Skin of body (tissue), 2 donors: Measurements from ENCODE around the gene IQCH. TPM values are rescaled to one million over a fixed set of nuclear protein-coding genes. Genes with fewer than 3 reads are reported as not detected.
"Not testable (repeated sequence)": the region's sequence is repeated elsewhere in the genome, so short reads cannot be mapped to it uniquely, and the experiment has no call there.

ENCODE experiments used
- DNase-seq: peaks from one replicate; lab custom pipeline; 2025; lab: John Stamatoyannopoulos, UW
- total RNA-seq: library from RNA; depleted of rRNA; stranded (reverse); fragments of >200 nt; gene quantifications from one replicate; pipeline ENCODE4 v1.2.3, GENCODE V29; 2014

IQCH gene
- total RNA-seq, 1 donor from 2014 or later, result 0.89 TPM

DNA sequence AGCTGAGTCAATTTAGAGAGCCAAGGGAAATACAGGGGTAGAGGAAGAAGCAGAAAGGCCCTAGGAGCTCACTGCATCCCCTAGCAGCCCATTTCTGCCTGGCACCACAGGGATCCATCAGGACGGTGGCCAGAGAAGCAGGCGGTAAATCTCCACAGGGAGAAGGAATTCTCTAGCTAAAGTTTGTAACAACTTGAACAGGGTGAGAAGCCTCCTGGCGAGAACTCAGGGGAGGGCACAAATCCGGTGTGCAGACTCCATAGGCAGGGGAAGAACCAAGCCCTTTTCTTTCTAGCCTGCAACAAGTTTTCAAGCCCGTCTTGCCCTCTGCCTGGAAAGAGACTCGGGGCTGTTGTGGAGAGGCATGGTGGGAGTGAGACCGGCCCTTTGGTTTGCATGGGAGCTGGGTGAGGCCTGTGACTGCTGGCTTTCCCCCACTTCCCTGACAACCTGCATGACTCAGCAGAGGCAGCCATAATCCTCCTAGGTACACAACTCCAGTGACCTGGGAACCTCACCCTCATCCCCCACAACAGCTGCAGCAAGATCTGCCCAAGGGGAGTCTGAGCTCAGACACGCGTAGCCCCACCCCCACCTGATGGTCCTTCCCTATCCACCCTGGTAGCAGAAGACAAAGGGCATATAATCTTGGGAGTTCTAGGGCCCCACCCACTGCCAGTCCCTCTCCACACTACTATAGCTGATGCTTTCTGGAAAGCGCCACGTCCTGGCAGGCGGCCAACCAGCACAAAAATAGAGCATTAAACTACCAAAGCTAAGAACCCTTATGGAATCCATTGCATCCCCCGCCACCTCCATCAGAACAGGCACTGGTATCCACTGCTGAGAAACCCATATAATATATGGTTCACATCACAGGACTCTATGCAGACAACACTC, 182.0 kb downstream of the IQCH start:
- DNase-seq, result not testable (repeated sequence)

GRCh38 chr15:67444100-67444499, 189.5 kb downstream of the IQCH start:
- peak; percentile 30 for DNase-seq

GRCh38 chr15:67446449-67446848, 191.9 kb downstream of the IQCH start:
- no peak for DNase-seq

DNA sequence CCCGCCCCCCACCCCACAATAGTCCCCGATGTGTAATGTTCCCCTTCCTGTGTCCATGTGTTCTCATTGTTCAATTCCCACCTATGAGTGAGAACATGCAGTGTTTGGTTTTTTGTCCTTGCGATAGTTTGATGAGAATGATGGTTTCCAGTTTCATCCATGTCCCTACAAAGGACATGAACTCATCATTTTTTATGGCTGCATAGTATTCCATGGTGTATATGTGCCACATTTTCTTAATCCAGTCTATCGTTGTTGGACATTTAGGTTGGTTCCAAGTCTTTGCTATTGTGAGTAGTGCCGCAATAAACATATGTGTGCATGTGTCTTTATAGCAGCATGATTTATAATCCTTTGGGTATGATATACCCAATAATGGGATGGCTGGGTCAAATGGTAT, 193.8 kb downstream of the IQCH start:
- not testable (repeated sequence) for DNase-seq

DNA sequence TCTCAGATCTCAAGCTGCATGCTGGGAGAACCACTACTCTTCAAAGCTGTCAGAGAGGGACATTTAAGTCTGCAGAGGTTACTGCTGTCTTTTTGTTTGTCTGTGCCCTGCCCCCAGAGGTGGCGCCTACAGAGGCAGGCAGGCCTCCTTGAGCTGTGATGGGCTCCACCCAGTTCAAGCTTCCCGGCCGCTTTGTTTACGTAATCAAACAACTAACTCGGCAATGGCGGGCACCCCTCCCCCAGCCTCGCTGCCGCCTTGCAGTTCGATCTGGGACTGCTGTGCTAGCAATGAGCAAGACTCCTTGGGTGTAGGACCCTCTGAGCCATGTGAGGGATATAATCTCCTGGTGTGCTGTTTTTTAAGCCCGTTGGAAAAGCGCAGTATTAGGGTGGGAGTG, 199.1 kb downstream of the IQCH start:
- not testable (repeated sequence) for DNase-seq

- peak; percentile 48 for DNase-seq
These were observed 202.3 kb downstream of the IQCH start for GRCh38 chr15:67456677-67457529.

DNA sequence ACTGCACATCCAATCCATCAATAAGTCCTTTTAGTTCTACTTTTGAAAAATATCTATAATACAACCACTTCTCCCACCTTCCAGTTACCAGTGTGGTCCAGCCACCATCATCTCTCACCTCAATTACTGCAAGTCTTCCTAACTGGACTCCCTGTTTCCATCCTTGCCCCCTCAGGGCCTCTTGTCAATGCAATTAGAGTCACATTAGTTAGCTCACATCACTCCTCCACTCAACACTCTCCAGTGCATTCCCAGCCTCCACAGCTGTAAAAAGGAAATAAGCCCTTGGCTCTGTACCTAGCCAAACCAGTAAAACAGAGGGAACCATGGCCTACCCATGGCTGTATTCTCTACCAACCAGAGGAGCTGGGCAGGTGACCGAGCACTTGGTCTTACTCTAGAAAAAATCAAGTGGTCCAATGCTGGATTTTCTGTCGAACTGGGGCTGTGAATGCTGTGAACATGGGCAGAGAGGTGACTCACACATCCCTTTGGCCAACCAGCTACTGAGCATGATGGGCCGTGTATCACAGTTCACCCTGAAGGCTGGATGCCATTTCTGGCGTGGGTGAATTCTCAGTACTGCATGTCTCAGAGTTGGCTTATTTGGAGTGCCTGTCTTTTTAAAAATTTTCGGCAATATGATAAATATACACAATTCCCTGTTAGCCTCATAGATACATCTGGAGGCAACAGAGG, 203.9 kb downstream of the IQCH start:
- no peak for DNase-seq

GRCh38 chr15:67460521-67460920, 205.9 kb downstream of the IQCH start:
- no peak for DNase-seq

- DNase-seq, result no peak
These were observed 207.1 kb downstream of the IQCH start for GRCh38 chr15:67461735-67462134.

DNA sequence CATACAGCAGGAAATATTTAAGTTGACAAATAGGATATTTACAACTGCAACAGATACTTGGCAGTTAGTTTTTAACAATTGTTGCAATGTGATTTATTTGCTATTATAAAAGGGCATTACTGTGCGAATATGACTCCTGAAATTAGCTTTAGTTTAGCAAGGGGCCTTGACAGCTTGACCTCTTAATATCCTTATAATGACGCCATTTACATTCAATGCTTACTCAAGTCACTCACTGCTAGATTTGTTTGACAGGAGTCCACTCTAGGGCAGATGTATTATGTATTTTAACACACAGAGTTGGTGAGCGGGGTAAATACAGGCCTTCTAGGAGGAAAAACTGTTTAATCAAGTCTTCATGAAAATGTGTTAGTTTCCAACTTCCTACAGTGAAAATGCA, 208.3 kb downstream of the IQCH start:
- DNase-seq, result peak; percentile 58

- DNase-seq, result no peak
These were observed 208.9 kb downstream of the IQCH start for GRCh38 chr15:67463488-67463887.

DNA sequence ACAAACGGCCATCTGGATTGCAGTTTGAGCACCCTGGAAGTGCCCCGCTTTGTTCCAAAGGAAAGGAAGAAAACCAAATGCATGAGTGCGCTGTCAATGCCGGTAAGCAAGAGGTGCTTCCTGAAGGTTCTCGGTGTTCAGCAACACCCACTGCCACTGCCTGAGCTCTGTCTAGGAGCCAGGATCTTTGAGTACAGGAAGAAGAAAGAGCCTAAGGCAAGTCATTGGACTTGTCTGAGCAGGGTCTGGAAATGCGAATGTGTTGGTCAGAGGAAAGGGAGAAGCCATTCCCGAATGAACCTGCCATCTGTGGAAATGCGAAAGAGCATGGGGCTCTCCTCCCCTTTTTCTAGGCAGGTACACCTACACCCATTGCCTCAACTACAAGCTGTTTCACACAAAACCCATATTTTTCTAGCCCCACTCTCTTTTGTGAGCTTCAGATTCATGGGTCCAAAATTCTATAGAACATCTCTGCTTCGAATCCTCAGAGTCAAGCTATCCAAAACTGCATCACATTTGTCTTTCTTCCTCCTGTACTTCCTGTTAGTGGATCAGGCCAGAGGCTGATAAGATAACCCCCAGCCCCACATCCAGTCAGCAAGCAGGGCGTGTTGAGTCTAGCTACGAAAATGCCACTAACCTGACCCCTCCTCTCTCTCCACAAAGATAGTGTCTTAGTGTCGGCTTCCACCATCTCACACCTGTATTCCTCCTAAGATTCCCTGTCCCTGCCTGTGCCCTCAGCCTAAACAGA, 210.8 kb downstream of the IQCH start:
- no peak for DNase-seq

DNA sequence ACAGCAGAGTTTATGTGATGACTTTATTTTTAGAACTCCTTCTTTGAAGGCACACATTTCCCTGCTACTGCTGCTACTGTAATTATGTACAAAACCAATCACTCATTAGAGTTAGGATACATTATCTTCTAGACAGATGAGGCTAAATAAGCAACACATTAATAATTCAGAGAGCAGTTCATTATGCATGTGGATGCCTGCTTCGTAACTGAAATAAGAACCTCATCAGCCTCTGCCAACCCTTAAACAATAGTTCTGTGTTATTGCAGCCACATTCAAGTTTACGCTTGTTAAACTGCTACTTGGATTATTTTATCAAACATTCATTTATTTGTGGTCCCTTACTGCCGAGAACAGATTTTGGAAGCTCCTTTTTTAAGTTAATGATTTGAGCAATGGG, 213.8 kb downstream of the IQCH start:
- DNase-seq, result peak; percentile 47

GRCh38 chr15:67469680-67470079, 215.1 kb downstream of the IQCH start:
- no peak for DNase-seq

- DNase-seq, result peak; percentile 18
These were observed 218.4 kb downstream of the IQCH start for GRCh38 chr15:67472957-67473356.

- DNase-seq, result no peak
These were observed 220.0 kb downstream of the IQCH start for GRCh38 chr15:67474405-67475110.

DNA sequence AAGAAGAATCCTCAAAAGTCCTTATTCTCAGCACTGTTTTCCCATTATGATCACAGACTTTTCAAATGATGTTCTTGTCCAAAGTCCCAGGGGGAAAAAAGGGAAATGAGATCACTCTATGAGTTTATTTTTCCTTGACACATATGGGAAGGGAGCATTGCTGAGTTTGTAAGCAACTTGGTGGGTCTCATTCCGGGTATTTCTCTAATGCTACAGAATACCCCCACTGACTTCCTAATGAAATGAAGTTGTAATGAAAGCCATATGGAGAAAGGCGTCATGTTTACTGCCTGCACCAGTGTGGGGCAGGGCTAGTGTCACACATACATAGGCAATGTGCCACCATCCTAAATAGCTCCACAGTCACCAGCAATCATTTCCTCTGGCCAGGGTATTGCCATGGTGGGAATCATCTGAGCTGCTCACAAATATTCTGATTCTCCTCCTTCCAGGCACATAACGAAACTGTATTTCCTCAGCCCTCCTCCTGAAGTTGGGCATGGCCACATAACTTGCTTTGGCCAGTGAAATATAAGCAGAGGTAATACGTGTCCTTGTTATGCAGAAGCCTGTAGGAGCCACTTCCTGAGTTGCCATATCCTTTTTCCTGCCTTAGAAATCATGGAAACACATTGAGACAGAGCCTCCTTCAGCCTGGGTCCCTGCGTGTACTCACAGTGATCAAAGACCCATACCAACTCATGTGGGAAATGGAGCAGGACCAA, 225.4 kb downstream of the IQCH start:
- peak; percentile 98 for DNase-seq

DNA sequence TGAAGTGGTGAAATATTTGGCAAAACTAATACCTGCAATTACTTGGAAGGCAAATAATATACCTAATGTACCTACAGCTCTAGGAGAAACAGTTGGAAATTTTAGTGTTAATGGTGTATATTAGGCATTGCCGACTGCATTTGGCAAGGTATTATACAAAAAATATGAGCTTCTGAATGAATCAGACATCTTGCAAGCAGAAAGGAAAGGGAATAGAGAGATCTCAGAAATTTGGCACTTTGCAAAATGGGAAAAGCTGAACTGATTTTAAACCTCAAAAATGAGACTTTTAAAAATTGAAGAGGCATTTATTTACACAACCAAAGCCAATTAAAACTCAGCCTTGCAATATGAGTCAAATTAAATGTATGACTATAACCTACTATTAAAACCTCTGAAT, 226.2 kb downstream of the IQCH start:
- peak; percentile 34 for DNase-seq

GRCh38 chr15:67481680-67482079, 227.1 kb downstream of the IQCH start:
- DNase-seq, result no peak

DNA sequence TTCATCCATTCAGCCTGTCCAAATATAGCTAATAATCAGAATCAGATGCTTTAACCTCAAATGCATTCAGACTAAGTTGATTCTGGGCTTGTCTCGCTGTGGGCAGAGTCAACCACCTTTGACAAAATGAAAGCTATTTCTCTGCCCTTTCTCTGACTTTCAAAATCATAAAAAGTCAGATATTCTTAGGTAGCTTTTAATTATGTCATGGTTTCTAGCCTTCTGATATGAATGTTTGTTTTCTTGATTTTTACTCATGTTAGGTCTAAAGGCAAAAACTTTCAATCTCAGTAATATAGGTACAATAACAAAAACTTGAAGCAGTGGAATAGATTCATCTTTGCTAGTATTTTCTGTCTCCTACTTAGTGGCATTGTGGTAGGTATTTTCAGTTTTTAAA, 241.0 kb downstream of the IQCH start:
- DNase-seq, result no peak
